Measurements from ENCODE around the gene PGGHG.

The PGGHG gene

GRCh38 chr11:269146-269890 lies 19.6 kb upstream of the PGGHG start:
- DNase-seq: no peak

DNA sequence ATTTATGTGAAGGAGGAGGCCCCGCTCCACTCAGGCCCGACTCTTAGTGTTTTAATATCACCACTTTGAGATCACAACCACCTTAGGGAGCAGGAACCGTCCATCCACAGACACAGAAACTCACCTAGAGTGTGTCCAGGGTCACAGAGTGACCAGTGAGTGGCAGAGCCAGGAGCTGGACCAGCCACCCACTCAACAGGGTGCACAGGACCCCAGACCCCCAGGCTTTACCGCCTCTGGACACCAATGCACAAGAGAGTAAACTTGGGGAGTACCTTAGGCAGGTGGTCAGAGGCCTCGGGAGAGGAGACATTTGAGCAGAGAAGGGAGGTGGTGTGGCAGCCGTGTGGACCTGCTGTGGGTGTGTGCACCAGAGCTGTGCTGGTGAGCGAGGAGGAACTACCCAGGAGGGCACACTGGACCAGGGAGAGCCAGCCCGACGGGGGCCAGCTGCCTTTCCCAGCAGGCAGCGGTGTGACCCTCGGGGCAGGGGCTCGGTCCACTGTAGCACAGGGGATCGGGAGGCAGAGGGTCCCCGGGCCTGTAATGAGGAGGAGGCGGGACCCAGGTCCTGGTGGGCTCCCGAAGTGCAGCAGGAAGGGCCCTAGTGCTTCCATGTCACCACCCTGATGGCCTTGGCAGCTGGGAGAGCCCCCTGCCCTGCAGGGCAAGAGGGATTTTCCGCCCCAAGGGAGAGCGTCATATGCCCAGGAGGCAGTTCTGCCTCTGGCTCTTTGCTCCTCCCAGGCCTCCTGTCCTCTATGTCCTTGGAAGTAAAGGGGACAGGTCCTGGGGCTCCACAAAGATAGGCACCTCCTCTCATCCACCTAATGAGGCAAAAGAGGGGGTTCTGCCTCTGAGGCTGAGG lies 18.2 kb upstream of the PGGHG start:
- DNase-seq: no peak

- no peak for DNase-seq
These were observed 17.6 kb upstream of the PGGHG start for GRCh38 chr11:271319-271715.

- no peak for DNase-seq
These were observed 16.6 kb upstream of the PGGHG start for GRCh38 chr11:272195-272930.

DNA sequence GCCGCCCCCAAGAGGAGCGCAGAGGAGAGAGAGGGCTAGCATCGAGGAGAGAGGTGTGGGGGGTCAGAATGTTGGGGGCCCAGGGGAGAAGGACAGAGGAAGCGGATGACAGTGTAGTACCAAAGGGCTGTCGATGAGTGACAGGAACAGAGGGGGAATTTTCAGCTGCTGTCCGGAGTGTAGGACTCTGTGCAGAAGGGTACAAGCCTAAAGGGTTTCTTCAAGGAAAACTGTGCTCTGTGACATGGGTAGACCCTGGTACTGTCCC lies 16.1 kb upstream of the PGGHG start:
- DNase-seq: no peak

- no peak for DNase-seq
These were observed 12.7 kb upstream of the PGGHG start for GRCh38 chr11:276219-276618.

GRCh38 chr11:278001-278951 lies 10.7 kb upstream of the PGGHG start, which contains the start of gene NLRP6:
NLRP6 (plus strand) TSS chr11:278407; CDS start chr11:278570, 163 bp downstream.
- no peak for DNase-seq

- no peak for DNase-seq
These were observed 9.6 kb upstream of the PGGHG start for GRCh38 chr11:279040-279965.

DNA sequence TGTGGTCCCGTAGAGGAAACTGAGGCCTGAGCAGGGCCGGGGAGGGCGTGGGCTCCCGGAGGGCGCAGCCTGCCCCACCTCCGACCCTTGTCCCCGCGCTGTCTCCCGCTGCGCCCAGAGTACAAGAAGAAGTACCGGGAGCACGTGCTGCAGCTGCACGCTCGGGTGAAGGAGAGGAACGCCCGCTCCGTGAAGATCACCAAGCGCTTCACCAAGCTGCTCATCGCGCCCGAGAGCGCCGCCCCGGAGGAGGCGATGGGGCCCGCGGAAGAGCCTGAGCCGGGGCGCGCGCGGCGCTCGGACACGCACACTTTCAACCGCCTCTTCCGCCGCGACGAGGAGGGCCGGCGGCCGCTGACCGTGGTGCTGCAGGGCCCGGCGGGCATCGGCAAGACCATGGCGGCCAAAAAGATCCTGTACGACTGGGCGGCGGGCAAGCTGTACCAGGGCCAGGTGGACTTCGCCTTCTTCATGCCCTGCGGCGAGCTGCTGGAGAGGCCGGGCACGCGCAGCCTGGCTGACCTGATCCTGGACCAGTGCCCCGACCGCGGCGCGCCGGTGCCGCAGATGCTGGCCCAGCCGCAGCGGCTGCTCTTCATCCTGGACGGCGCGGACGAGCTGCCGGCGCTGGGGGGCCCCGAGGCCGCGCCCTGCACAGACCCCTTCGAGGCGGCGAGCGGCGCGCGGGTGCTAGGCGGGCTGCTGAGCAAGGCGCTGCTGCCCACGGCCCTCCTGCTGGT lies 8.8 kb upstream of the PGGHG start:
- DNase-seq: no peak

DNA sequence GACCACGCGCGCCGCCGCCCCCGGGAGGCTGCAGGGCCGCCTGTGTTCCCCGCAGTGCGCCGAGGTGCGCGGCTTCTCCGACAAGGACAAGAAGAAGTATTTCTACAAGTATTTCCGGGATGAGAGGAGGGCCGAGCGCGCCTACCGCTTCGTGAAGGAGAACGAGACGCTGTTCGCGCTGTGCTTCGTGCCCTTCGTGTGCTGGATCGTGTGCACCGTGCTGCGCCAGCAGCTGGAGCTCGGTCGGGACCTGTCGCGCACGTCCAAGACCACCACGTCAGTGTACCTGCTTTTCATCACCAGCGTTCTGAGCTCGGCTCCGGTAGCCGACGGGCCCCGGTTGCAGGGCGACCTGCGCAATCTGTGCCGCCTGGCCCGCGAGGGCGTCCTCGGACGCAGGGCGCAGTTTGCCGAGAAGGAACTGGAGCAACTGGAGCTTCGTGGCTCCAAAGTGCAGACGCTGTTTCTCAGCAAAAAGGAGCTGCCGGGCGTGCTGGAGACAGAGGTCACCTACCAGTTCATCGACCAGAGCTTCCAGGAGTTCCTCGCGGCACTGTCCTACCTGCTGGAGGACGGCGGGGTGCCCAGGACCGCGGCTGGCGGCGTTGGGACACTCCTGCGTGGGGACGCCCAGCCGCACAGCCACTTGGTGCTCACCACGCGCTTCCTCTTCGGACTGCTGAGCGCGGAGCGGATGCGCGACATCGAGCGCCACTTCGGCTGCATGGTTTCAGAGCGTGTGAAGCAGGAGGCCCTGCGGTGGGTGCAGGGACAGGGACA lies 8.0 kb upstream of the PGGHG start:
- DNase-seq: no peak

DNA sequence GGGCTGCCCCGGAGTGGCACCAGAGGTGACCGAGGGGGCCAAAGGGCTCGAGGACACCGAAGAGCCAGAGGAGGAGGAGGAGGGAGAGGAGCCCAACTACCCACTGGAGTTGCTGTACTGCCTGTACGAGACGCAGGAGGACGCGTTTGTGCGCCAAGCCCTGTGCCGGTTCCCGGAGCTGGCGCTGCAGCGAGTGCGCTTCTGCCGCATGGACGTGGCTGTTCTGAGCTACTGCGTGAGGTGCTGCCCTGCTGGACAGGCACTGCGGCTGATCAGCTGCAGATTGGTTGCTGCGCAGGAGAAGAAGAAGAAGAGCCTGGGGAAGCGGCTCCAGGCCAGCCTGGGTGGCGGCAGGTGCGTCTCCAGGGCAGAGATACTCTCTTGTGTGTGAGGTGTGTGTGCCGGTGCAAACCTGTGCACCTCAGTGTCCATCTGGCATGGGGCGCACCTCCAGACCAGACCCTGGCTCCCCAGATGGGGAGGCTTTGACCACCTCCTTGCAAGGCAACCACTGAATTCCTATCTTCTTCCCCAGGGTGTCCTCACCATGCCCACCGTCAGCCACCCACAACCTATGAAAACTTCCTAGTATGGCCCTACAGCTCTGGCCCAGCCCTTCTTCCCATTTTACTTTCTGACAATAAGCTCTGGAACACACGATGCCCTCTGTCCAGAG lies 7.3 kb upstream of the PGGHG start:
- no peak for DNase-seq

- no peak for DNase-seq
These were observed 6.8 kb upstream of the PGGHG start for GRCh38 chr11:282171-282570.

DNA sequence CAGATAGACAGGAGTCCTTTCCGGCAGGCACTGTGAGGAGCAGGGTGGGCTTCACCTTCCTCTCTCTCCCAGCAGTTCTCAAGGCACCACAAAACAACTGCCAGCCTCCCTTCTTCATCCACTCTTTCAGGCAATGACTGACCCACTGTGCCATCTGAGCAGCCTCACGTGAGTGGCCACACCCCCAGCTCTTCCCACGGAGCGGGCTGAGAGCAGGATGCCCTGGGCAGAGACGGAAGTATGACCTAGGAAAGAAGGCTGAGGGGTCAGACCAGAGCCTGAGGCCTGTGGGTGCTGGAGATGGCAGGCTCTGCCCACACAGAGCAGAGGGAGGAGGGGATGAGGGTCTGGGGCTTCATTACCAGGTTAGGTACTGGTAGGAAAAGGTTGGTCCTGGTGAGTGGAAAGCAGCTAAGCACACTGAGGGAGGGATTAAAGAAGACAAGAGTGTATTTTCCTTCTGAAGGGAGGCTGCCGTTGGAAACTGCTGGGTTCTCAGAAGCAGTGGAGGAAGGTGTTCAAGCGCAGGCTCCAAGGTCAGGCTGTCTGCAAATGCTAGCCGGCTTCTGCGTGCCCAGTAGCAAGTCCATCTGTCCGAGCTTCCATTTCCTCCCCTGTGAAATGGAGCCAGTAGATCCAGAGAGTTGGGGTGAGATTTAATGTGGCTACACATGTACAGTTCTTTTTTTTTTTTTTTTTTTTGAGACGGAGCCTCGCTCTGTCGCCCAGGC lies 6.1 kb upstream of the PGGHG start:
- no peak for DNase-seq

- no peak for DNase-seq
These were observed 5.4 kb upstream of the PGGHG start for GRCh38 chr11:283405-284104.

DNA sequence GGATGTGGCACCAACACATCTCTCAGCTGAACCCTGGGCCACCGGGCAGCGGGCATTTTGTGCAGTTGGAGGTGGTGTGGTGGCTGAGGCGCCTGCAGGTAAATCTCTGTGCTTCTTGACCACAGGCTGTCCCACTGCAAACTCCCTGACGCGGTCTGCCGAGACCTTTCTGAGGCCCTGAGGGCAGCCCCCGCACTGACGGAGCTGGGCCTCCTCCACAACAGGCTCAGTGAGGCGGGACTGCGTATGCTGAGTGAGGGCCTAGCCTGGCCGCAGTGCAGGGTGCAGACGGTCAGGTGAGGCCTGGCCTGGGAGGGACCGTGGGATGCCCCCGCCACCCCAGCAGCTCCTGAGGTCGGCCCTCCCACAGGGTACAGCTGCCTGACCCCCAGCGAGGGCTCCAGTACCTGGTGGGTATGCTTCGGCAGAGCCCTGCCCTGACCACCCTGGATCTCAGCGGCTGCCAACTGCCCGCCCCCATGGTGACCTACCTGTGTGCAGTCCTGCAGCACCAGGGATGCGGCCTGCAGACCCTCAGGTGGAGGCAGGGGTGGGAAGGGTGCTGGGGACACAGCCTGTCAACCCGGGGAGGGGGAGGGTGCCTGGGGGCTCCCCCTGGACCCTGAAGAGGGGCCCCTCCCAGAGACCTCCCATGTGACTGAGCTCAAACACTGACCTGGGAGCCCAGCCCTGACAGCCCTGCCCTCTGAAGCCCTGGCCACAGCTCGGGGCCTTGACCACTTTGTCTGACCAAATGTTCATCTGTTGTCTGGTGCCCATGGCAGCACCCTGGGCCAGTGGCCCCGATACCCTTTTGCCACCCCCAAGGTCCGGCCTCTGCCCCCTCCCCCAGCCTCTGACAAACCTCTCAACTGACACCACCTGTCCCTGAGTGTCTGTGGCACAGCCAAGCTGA lies 4.6 kb upstream of the PGGHG start:
- no peak for DNase-seq

Data from C1 segment of cervical spinal cord (tissue), 14 donors.